D721Med (cell line): Measurements from ENCODE around the gene DENND5A.

ENCODE experiments used
- DNase-seq: peaks from one replicate; pipeline ENCODE4 v3.0.0; 2011; ENCODE audit warnings: low spot score; ENCODE audit not compliant: insufficient read length
- FAIRE-seq: peaks from 2 replicates; lab custom pipeline; 2011; peaks lifted over from hg19 to GRCh38; lab: Jason Lieb, UNC
- TF ChIP-seq, protein P1 (sequence below): IDR thresholded peaks from 2 replicates; pipeline ENCODE4 v1.5.1; 2012; ENCODE audit warnings: mild to moderate bottlenecking, control low read depth; ENCODE audit not compliant: insufficient read depth; ENCODE audit errors: missing control alignments

DENND5A gene

DNA sequence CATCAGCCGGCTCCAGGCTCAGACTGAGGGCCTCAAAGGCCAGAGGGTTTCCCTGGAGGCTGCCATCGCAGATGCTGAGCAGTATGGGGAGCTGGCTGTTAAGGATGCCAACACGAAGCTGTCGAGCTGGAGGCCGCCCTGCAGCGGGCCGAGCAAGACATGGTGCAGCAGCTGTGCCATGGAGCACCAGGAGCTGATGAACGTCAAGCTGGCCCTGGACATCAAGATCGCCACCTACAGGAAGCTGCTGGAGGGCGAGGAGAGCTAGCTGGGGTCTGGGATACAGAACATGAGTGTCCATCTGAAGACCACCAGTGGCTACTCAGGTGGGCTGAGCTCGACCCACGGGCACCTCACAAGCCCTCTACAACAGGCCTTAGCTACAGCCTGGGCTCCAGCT lies 169.7 kb downstream of the DENND5A start:
- FAIRE-seq (no peak), DNase-seq (no peak)
- TF ChIP-seq, protein P1, sequence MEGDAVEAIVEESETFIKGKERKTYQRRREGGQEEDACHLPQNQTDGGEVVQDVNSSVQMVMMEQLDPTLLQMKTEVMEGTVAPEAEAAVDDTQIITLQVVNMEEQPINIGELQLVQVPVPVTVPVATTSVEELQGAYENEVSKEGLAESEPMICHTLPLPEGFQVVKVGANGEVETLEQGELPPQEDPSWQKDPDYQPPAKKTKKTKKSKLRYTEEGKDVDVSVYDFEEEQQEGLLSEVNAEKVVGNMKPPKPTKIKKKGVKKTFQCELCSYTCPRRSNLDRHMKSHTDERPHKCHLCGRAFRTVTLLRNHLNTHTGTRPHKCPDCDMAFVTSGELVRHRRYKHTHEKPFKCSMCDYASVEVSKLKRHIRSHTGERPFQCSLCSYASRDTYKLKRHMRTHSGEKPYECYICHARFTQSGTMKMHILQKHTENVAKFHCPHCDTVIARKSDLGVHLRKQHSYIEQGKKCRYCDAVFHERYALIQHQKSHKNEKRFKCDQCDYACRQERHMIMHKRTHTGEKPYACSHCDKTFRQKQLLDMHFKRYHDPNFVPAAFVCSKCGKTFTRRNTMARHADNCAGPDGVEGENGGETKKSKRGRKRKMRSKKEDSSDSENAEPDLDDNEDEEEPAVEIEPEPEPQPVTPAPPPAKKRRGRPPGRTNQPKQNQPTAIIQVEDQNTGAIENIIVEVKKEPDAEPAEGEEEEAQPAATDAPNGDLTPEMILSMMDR: peak; percentile 4

DNA sequence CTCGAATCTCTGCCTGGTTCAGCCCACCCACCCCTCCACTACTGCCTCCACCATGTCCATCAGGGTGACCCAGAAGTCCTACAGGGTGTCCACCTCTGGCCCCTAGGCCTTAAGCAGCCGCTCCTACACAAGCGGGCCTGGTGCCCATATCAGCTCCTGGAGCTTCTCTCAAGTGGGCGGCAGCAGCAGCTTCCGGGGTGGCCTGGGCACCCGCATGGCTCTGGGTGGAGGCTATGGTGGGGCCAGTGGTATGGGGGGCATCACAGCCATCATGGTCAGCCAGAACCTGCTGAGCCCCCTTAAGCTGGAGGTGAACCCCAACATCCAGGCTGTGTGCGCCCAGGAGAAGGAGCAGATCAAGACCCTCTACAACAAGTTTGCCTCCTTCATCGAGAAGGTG lies 170.7 kb downstream of the DENND5A start:
- TF ChIP-seq, protein P1: no peak
- FAIRE-seq (no peak), DNase-seq (no peak)

DNA sequence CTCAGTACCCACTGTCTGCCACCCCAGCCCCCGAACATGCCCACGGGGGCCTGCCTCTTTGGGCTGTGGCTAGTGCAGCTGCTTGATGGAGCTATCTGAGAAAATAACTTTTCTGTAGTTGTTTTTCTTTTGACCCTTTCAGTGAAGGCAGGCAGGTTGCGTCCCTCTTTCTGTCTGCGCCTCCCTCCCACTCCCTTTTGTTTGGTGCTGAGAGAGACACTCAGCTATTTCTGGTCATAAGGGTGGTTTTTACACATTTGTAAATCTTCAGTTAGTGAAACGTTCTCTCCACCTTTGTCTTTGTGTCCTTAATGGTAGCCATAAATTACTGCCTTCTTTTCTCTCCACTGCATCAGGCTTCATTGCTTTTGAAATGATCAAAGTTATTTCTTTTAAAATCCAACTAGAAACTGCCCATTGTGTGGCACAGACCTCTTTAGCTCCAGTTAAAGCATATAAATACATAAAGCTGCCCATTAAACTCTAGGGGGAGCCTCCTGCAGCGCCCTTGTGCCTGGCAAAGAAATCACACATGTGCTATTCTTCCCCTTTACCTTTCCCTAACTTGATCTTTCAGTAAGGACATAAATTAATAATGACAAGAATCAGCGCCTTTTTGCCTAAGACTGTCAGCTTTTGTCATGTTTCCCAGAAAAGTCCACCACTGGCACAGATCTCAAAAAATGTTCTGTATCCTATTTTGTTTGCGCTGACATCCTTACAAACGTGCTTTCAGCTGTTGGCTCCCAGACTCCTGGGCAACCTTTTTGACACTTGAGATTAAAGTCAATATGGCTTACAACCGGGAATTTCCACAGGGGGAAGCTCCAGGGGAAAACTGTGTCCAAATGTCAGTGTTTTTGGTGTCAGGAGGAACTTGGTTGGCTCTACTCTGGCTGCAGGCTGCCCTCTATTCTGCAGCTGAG lies 172.0 kb downstream of the DENND5A start:
- FAIRE-seq (no peak), DNase-seq (no peak)
- TF ChIP-seq, protein P1: peak; percentile 22

DNA sequence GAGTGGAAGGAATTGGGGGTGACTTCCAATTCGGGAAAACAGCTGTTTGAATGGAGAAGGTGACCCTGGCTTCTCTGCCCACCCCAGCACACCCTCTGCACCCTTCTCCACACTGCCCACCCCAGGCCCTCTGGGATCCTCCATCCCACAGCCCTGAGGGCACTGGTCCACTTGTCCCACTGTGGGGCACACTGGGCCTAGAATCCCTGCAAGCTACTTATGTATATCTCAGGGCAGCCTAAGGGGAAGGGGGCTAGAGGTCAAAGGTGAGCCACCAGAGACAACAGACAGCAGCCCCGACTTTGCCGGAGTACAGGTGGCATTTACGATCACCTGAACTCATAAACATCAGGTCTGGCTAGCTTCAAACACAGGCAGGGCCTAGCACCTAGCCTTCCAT lies 173.1 kb downstream of the DENND5A start:
- TF ChIP-seq, protein P1: no peak
- DNase-seq: no peak
- no peak for FAIRE-seq

DNA sequence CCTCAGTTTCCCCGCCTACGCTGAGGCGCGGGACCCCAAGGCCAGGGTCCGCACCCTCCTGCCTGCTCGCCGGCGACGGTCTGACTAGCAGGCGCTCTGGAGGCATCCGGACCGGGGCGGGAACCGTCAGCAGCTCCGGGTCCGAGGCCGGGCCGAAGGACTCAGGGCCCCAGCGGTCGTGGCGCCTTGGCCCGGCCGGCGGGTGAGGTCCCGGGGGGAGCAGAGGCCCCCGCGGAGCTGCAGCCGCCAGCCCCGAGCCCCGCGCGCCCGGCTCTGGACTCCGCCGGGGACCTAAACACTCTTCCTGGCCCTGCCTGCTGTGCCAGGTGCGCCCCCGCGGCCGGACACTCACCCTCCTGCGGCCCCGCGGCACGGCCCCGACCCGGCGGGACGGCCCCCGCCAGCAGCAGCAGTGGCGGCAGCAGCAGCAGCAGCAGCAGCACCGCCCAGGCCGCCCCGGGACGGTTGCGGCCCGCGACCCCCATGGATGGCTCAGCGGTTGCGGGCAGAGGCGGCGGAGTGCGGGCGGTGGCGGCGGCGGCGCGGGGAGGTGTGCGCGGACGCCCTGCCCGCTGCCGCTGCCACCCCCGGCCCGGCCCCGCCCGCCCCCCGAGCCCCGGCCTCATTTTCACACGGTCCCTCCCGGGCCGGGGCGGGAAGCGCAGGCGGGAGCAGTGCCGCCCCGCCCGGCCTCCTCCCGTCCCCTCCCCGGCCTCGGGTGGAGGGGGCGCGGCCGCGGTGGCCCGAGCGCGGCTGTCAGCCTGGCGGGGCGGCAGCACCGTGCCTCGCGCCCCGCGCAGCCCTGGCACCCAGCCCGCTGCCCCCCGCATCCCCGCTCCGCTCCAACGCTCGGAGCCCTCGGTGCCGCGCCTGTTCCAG lies 173.9 kb downstream of the DENND5A start, which contains the start of gene SCUBE2:
Gene SCUBE2, minus strand, starts transcription at position 556 of the 879 bp plus-strand sequence. Its CDS starts 71 bp downstream, at position 485.
- DNase-seq: no peak
- TF ChIP-seq, protein P1: no peak
- no peak for FAIRE-seq

DNA sequence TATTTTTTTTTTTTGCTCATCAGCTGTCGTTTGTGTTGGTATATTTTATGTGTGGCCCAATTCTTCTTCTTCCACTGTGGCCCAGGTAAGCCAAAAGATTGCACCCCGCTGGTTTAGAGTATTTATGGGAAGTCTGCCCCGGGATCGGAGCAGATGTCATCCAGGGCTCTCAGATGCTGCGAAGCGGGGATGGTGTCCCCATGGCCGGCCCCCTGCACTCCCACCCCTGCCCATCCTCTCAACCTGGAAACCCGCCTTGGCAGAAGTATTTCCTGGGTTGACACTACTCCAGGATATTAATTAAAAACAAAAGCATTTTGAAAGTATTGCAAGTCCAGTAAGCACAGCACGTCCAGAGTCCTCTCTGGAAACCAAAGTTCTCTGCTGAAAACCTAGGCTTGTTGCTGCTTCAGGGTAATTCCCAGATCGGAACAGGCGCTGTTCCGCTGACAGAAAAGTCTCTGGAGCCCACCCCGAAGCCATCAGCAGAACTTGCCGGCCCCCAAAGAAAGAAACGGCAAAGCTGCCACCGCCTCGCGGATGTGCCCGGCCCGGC lies 174.6 kb downstream of the DENND5A start:
- DNase-seq (no peak), FAIRE-seq (no peak)
- TF ChIP-seq, protein P1: no peak
